ENCODE measurements around the gene LANCL2. TPM values are rescaled to one million over a fixed set of nuclear protein-coding genes. Genes with fewer than 3 reads are reported as not detected.

The LANCL2 gene
- 10 to 100 TPM; 18.7 to 23.1 (median 19.9) TPM for polyA plus RNA-seq (ENCODE audit: insufficient read depth in 1 of 5, insufficient read length in 5 of 5, low replicate concordance in 1 of 5)
- long read RNA-seq, donor 1, full-length matches to known transcripts: 6 of 20 reads
- long read RNA-seq, donor 1, partial matches to known transcripts: 14 of 20 reads
- long read RNA-seq, donor 1, other reads (novel, unspliced or antisense): 0 of 20 reads
- long read RNA-seq, donor 2, full-length matches to known transcripts: 2 of 2 reads
- long read RNA-seq, donor 2, partial matches to known transcripts: 0 of 2 reads
- long read RNA-seq, donor 2, other reads (novel, unspliced or antisense): 0 of 2 reads
- long read RNA-seq, donor 3, full-length matches to known transcripts: 4 of 4 reads
- long read RNA-seq, donor 3, partial matches to known transcripts: 0 of 4 reads
- long read RNA-seq, donor 3, other reads (novel, unspliced or antisense): 0 of 4 reads
- long read RNA-seq, donor 4, full-length matches to known transcripts: 5 of 5 reads
- long read RNA-seq, donor 4, partial matches to known transcripts: 0 of 5 reads
- long read RNA-seq, donor 4, other reads (novel, unspliced or antisense): 0 of 5 reads
- long read RNA-seq, donor 5, full-length matches to known transcripts: 7 of 7 reads
- long read RNA-seq, donor 5, partial matches to known transcripts: 0 of 7 reads
- long read RNA-seq, donor 5, other reads (novel, unspliced or antisense): 0 of 7 reads
- long read RNA-seq, donor 6, full-length matches to known transcripts: 5 of 5 reads
- long read RNA-seq, donor 6, partial matches to known transcripts: 0 of 5 reads
- long read RNA-seq, donor 6, other reads (novel, unspliced or antisense): 0 of 5 reads
- long read RNA-seq, donor 7, full-length matches to known transcripts: 2 of 2 reads
- long read RNA-seq, donor 7, partial matches to known transcripts: 0 of 2 reads
- long read RNA-seq, donor 7, other reads (novel, unspliced or antisense): 0 of 2 reads
- long read RNA-seq, donor 8, full-length matches to known transcripts: 2 of 2 reads
- long read RNA-seq, donor 8, partial matches to known transcripts: 0 of 2 reads
- long read RNA-seq, donor 8, other reads (novel, unspliced or antisense): 0 of 2 reads

GRCh38 chr7:55365205-55365674 is at the start of gene LANCL2:
Gene LANCL2, plus strand, starts transcription at chr7:55365337. Its CDS starts 689 bp downstream, at chr7:55366026.
- peak in 1 of 2 donors; percentile 57 for DNase-seq

- peak; percentile 54 to 60 for DNase-seq
Observed at GRCh38 chr7:55325371-55325792, 39.8 kb upstream of the LANCL2 start.

- peak; percentile 19 to 29 for DNase-seq
Observed at GRCh38 chr7:55326081-55326835, 38.9 kb upstream of the LANCL2 start.

GRCh38 chr7:55326945-55327626 is 38.1 kb upstream of the LANCL2 start:
- DNase-seq: no peak

GRCh38 chr7:55335151-55335550 is 30.0 kb upstream of the LANCL2 start:
- DNase-seq: no peak

- no peak for DNase-seq
Observed at GRCh38 chr7:55335786-55336185, 29.4 kb upstream of the LANCL2 start.

GRCh38 chr7:55336540-55336939 is 28.6 kb upstream of the LANCL2 start:
- no peak for DNase-seq

- DNase-seq: no peak
Observed at GRCh38 chr7:55339033-55340000, 25.8 kb upstream of the LANCL2 start.

- no peak for DNase-seq
Observed at GRCh38 chr7:55342216-55342871, 22.8 kb upstream of the LANCL2 start.

GRCh38 chr7:55343002-55343781 is 21.9 kb upstream of the LANCL2 start:
- no peak for DNase-seq

- no peak for DNase-seq
Observed at GRCh38 chr7:55343860-55344606, 21.1 kb upstream of the LANCL2 start.

- no peak for DNase-seq
Observed at GRCh38 chr7:55344840-55345239, 20.3 kb upstream of the LANCL2 start.

GRCh38 chr7:55345292-55345691 is 19.8 kb upstream of the LANCL2 start:
- no peak for DNase-seq

GRCh38 chr7:55348502-55348901 is 16.6 kb upstream of the LANCL2 start:
- DNase-seq: no peak

- no peak for DNase-seq
Observed at GRCh38 chr7:55349121-55349520, 16.0 kb upstream of the LANCL2 start.

GRCh38 chr7:55350281-55350680 is 14.9 kb upstream of the LANCL2 start:
- DNase-seq: no peak

GRCh38 chr7:55351263-55351662 is 13.9 kb upstream of the LANCL2 start:
- no peak for DNase-seq

Measured in right lung (tissue), 10 donors.